Fibroblast of the aortic adventitia (primary cell): ENCODE results near the gene YARS1. TPM values are rescaled to one million over a fixed set of nuclear protein-coding genes. Genes with fewer than 3 reads are reported as not detected.

Source experiments
- DNase-seq: peaks from one replicate; pipeline ENCODE4 v3.0.0-alpha.2; 2010; ENCODE audit warnings: low read depth
- H3K4me3 ChIP-seq: 2 replicates; pipeline ENCODE4 v1.5.1; 2011; ENCODE audit warnings: low read depth, mild to moderate bottlenecking, control low read depth, low read length, moderate library complexity
- total RNA-seq: library from RNA; depleted of rRNA; stranded (reverse); fragments of >200 nt; gene quantifications from 2 replicates; pipeline ENCODE4 v1.2.3, GENCODE V29; 2012; ENCODE audit warnings: low replicate concordance
- TF ChIP-seq, protein P1 (sequence below): IDR thresholded peaks from 2 replicates; pipeline ENCODE4 v1.5.1; 2011; ENCODE audit warnings: mild to moderate bottlenecking, low read length, control low read depth, inconsistent platforms; ENCODE audit not compliant: insufficient read depth

Gene YARS1
- total RNA-seq: 96.7 and 186 TPM in 2 replicates

GRCh38 chr1:32817159-32817814, at the start of gene YARS1, which contains the start of gene S100PBP:
TSS of gene YARS1 (minus strand) at chr1:32817358. CDS start at chr1:32817244, 114 bp downstream.
TSS of gene S100PBP (plus strand) at chr1:32817653. CDS start at chr1:32826100, 8,447 bp downstream.
- H3K4me3 ChIP-seq: peak within 1 kb of the TSS; percentile 98
- peak; percentile 97 for DNase-seq
- TF ChIP-seq, protein P1, sequence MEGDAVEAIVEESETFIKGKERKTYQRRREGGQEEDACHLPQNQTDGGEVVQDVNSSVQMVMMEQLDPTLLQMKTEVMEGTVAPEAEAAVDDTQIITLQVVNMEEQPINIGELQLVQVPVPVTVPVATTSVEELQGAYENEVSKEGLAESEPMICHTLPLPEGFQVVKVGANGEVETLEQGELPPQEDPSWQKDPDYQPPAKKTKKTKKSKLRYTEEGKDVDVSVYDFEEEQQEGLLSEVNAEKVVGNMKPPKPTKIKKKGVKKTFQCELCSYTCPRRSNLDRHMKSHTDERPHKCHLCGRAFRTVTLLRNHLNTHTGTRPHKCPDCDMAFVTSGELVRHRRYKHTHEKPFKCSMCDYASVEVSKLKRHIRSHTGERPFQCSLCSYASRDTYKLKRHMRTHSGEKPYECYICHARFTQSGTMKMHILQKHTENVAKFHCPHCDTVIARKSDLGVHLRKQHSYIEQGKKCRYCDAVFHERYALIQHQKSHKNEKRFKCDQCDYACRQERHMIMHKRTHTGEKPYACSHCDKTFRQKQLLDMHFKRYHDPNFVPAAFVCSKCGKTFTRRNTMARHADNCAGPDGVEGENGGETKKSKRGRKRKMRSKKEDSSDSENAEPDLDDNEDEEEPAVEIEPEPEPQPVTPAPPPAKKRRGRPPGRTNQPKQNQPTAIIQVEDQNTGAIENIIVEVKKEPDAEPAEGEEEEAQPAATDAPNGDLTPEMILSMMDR: no peak

DNA sequence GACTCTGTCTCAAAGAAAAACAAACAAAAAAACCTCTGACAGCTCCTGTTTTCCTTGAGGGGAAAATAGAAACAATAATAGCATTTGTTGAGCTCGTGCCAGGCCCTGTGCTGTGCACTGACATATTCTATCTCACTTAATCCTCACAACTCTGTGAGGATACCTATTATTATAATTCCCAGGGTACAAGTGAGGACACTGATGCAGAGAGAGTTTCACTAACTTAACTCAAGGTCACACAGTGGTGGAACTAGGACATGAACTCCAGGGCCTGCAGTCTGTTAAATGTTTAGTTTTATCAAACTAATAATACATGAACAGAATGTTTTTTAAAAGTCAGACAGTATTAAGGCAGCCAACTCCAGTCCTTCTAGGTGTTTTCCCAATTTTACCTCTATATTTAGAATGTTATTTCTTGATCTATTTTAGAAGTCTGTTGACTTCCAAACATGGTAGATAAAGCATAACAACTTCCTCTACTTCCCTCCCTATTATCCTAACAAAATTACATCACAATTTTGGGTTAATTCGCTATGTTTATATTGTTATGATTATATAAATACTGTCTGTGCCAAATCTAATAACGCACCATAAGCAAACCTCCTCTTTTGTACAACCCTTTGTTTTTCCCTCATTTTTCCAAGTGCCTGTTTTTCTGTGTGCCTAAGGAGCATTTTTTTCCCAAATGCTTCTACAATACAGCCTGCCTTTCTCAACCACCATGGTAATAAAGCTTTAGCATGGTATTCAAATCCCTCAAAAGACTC, 48.7 kb upstream of the YARS1 start:
- H3K4me3 ChIP-seq: no peak overlapping the region
- TF ChIP-seq, protein P1: no peak
- DNase-seq: no peak

DNA sequence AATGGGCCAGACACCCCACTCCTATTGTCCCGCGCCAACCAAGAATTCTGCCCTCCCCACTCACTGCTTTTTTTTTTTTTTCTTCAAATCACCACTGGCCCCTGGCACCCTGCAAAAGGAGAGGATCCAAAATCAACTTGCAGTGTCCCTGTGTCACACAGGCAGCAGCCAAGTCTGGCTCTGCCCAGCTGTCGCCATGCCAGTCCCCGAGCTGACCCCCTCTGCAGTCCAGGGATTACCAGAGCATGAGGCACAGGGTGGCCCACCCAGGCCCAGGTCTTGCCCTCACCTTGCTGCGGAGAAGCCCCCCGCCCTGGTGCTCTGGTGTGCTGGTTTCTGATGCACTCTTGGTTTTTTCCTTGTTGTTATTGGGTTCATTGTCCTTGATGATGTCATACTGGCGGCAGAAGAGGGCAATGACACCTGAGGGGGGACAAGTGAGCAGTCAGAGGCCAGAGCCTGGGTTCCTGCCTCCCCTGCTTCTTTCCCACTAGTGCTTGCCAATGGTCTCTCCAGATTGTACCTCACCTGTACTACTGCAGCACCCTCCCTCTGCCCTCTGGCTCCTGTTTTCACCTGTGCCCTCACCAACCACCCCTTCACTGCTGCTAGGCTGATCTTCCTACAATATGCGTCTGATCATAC, 47.3 kb upstream of the YARS1 start:
- TF ChIP-seq, protein P1: no peak
- H3K4me3 ChIP-seq: no peak overlapping the region
- DNase-seq: no peak

GRCh38 chr1:32863881-32864245, 46.7 kb upstream of the YARS1 start:
- DNase-seq: no peak
- TF ChIP-seq, protein P1: no peak
- no peak overlapping the region for H3K4me3 ChIP-seq

GRCh38 chr1:32863218-32863880, 46.2 kb upstream of the YARS1 start:
- no peak overlapping the region for H3K4me3 ChIP-seq
- TF ChIP-seq, protein P1: no peak
- no peak for DNase-seq

GRCh38 chr1:32861904-32862695, 44.9 kb upstream of the YARS1 start:
- TF ChIP-seq, protein P1: no peak
- peak; percentile 44 for DNase-seq
- no peak overlapping the region for H3K4me3 ChIP-seq
